Transverse colon (tissue), 4 donors: ENCODE data around the gene TLX1. TPM values are rescaled to one million over a fixed set of nuclear protein-coding genes. Genes with fewer than 3 reads are reported as not detected.

ENCODE experiments used
- DNase-seq: peaks from one replicate; pipeline ENCODE4 v3.0.0-alpha.2; 2019
- H3K27ac ChIP-seq, 4 donors: fragments of 200-600 bp; sonication (generic); 2 replicates each; pipeline ENCODE4 v1.5.1; 2016 to 2018; ENCODE audit warnings: inconsistent platforms in 4 of 4
- H3K27me3 ChIP-seq: fragments of 200-600 bp; sonication (generic); 2 replicates; pipeline ENCODE4 v1.5.1; 2017; ENCODE audit warnings: inconsistent platforms
- H3K36me3 ChIP-seq, 4 donors: fragments of 200-600 bp; sonication (generic); 2 replicates each; pipeline ENCODE4 v1.5.1; 2017 to 2019; ENCODE audit warnings: inconsistent platforms in 4 of 4
- H3K4me1 ChIP-seq, 4 donors: fragments of 200-600 bp; sonication (generic); 2 replicates each; pipeline ENCODE4 v1.5.1; 2017 to 2020; ENCODE audit warnings: inconsistent platforms in 4 of 4
- H3K4me3 ChIP-seq, 4 donors: fragments of 200-600 bp; sonication (generic); 1 replicate in 1 of 4; 2 replicates in 3 of 4; pipeline versions ENCODE4 v1.5.1 to v1.6.1; 2017 to 2019; ENCODE audit warnings: inconsistent platforms in 4 of 4
- H3K9me3 ChIP-seq, 2 donors: fragments of 200-600 bp; sonication (generic); 2 replicates each; pipeline ENCODE4 v1.5.1; 2017 to 2019; ENCODE audit warnings: inconsistent platforms in 2 of 2
- CTCF ChIP-seq, 5 experiments: fragments of 200-600 bp in 3 of 5; fragments of 450-650 bp in 2 of 5; sonication (generic) in 3 of 5; IDR thresholded peaks; 1 replicate in 2 of 5; 2 replicates in 3 of 5; pipeline ENCODE4 v1.5.1; 2016 to 2017; ENCODE audit warnings: antibody characterized with exemption in 5 of 5, inconsistent platforms in 3 of 5, mild to moderate bottlenecking in 2 of 5, moderate library complexity in 1 of 5
- EP300 ChIP-seq: sonication (generic); formaldehyde crosslinking; IDR thresholded peaks from one replicate; pipeline ENCODE4 v1.6.1; 2017; ENCODE audit warnings: antibody characterized with exemption, low read depth
- POLR2A ChIP-seq: fragments of 450-650 bp; IDR thresholded peaks from one replicate; pipeline ENCODE4 v1.6.1; 2016; ENCODE audit warnings: antibody characterized with exemption, mild to moderate bottlenecking, moderate library complexity
- POLR2AphosphoS5 ChIP-seq, 3 donors: sonication (generic); formaldehyde crosslinking; IDR thresholded peaks; one replicate each; pipeline ENCODE4 v1.6.1; 2016; ENCODE audit warnings: antibody characterized with exemption in 3 of 3
- WGBS, 2 donors: methylation state at CpG; one replicate each; pipeline ENCODE4 v1.1.5; 2018; ENCODE audit warnings: low coverage in 1 of 2; 5-methylcytosine and 5-hydroxymethylcytosine counted together
- in situ Hi-C, 4 donors: fragments of 200-750 bp; cut with MboI; loops; one replicate each; pipeline versions ENCODE4 v1.15.0 to v1.15.1; 2017; ENCODE audit warnings: low sequenced_read_pairs in 3 of 4, low pct_ligation_motif_present in 1 of 4, low pct_unique_long_range_greater_than_20kb in 1 of 4
- intact Hi-C: fragments of 100-400 bp; cut with DNase I; formaldehyde crosslinking; loops from one replicate; pipeline ENCODE4 v1.15.1; 2023; ENCODE audit warnings: low total_unique reads
- total RNA-seq, 4 donors: library from RNA; depleted of rRNA; stranded (reverse); fragments of >200 nt; gene quantifications; one replicate each; pipeline ENCODE4 v1.1.0, GENCODE V29; 2016

The TLX1 gene
- total RNA-seq, 4 donors from 2014 or later: 0.14 to 0.60 TPM; not detected in 2

- H3K27me3 ChIP-seq: peaks cover 92% of the 10 kb centered on the region
- no peak for DNase-seq
- H3K4me1 ChIP-seq: peaks cover 0 to 8% (median 0%) of the 10 kb centered on the region in 4 donors
- no peaks in the 10 kb centered on the region for H3K9me3 ChIP-seq
- H3K27ac ChIP-seq: no peak overlapping the region
- in situ Hi-C loops: loop anchor here in 2 of 4 donors (10.0 kb wide), 1 partner anchor 55 kb away; no protein-coding TSS in a partner anchor
- WGBS, 2 donors: 68 to 73% methylated on average over 3 to 10 of the region's 11 CpGs
- intact Hi-C loops: no loop called here
- H3K36me3 ChIP-seq: no peaks in the 10 kb centered on the region
- no peak overlapping the region for H3K4me3 ChIP-seq
- TF ChIP-seq POLR2AphosphoS5 (IDR thresholded peaks at IDR 0.05) (no peak), POLR2A (no peak), CTCF (IDR thresholded peaks at IDR 0.05) (no peak), EP300 (no peak)
Observed at GRCh38 chr10:101089520-101090299, 41.4 kb upstream of the TLX1 start.

GRCh38 chr10:101090597-101090996 lies 40.5 kb upstream of the TLX1 start:
- Histone ChIP-seq H3K27me3 (peaks cover 92% of the 10 kb centered on the region), H3K4me3 (no peak overlapping the region), H3K36me3 (no peaks in the 10 kb centered on the region), H3K9me3 (no peaks in the 10 kb centered on the region), H3K27ac (no peak overlapping the region), H3K4me1 (peaks cover 0 to 8% (median 0%) of the 10 kb centered on the region in 4 donors)
- WGBS, 2 donors: 83% methylated on average over 2 to 5 of the region's 5 CpGs
- in situ Hi-C loops (loop anchor here in 2 of 4 donors (10.0 kb wide), 1 partner anchor 54 kb away; no protein-coding TSS in a partner anchor), intact Hi-C loops (no loop called here)
- TF ChIP-seq POLR2AphosphoS5 (IDR thresholded peaks at IDR 0.05) (no peak), POLR2A (no peak), CTCF (IDR thresholded peaks at IDR 0.05) (no peak), EP300 (no peak)
- no peak for DNase-seq

GRCh38 chr10:101091546-101092290 lies 39.4 kb upstream of the TLX1 start:
- Histone ChIP-seq H3K27ac (no peak overlapping the region), H3K36me3 (no peaks in the 10 kb centered on the region), H3K4me3 (no peak overlapping the region), H3K4me1 (peaks cover 0 to 8% (median 0%) of the 10 kb centered on the region in 4 donors), H3K9me3 (no peaks in the 10 kb centered on the region), H3K27me3 (peaks cover 87% of the 10 kb centered on the region)
- no peak for DNase-seq
- WGBS, 2 donors: 31 to 52% methylated on average over 3 to 12 of the region's 12 CpGs
- TF ChIP-seq EP300: no peak
- TF ChIP-seq POLR2A: no peak
- no peak for TF ChIP-seq CTCF (IDR thresholded peaks at IDR 0.05)
- no peak for TF ChIP-seq POLR2AphosphoS5 (IDR thresholded peaks at IDR 0.05)
- intact Hi-C loops: no loop called here
- in situ Hi-C loops: loop anchor here in 2 of 4 donors (10.0 kb wide), 1 partner anchor 53 kb away; no protein-coding TSS in a partner anchor

- intact Hi-C loops: no loop called here
- WGBS, 2 donors: 52% methylated on average over 9 of the region's 9 CpGs; no CpG with 5 or more reads in 1 of the 2 donors
- TF ChIP-seq POLR2A: no peak
- TF ChIP-seq EP300: no peak
- no peak for TF ChIP-seq CTCF (IDR thresholded peaks at IDR 0.05)
- no peak for TF ChIP-seq POLR2AphosphoS5 (IDR thresholded peaks at IDR 0.05)
- no peak for DNase-seq
- Histone ChIP-seq H3K27me3 (peaks cover 85% of the 10 kb centered on the region), H3K4me1 (peaks cover 0 to 8% (median 0%) of the 10 kb centered on the region in 4 donors), H3K27ac (no peak overlapping the region), H3K36me3 (no peaks in the 10 kb centered on the region), H3K9me3 (no peaks in the 10 kb centered on the region), H3K4me3 (no peak overlapping the region)
- in situ Hi-C loops: loop anchor here in 2 of 4 donors (10.0 kb wide), 1 partner anchor 52 kb away; no protein-coding TSS in a partner anchor
Observed at GRCh38 chr10:101092881-101093354, 38.2 kb upstream of the TLX1 start.
